ENCODE data around the gene AFAP1. TPM values are rescaled to one million over a fixed set of nuclear protein-coding genes. Genes with fewer than 3 reads are reported as not detected.

The AFAP1 gene
- total and polyA plus RNA-seq, 2 donors (not counting 3 experiments of a cell fraction or from before 2014, with no cell fraction given) = 32.3 to 103 TPM

- dilution Hi-C loops (cut with MboI; ENCODE audit: extremely low pct_ligation_motif_present, low sequenced_read_pairs) (no loop called here), intact Hi-C loops (cut with micrococcal nuclease) (no loop called here)
- peaks cover 28% of the 10 kb centered on the region for H3K4me1 ChIP-seq (ENCODE audit: control insufficient read depth, extremely low read depth, insufficient read depth, low read length)
- H3K9me3 ChIP-seq (replicated peaks; ENCODE audit: control insufficient read depth, insufficient read depth, low read length) = no peaks in the 10 kb centered on the region
- H4K20me1 ChIP-seq (replicated peaks; ENCODE audit: control insufficient read depth, extremely low read depth, insufficient read depth, low read length) = no peaks in the 10 kb centered on the region
- TF ChIP-seq, protein P1, sequence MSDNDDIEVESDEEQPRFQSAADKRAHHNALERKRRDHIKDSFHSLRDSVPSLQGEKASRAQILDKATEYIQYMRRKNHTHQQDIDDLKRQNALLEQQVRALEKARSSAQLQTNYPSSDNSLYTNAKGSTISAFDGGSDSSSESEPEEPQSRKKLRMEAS (IDR thresholded peaks at IDR 0.05; ENCODE audit: insufficient read depth, insufficient read length) = no peak
- TF ChIP-seq POLR2A (IDR thresholded peaks at IDR 0.05; ENCODE audit: low read depth, low read length) (no peak), GATA2 (IDR thresholded peaks at IDR 0.05; ENCODE audit: insufficient read depth, insufficient read length, low read depth, low read length) (no peak), MYC (IDR thresholded peaks at IDR 0.05; ENCODE audit: low read depth, low read length) (no peak), FOS (IDR thresholded peaks at IDR 0.05; ENCODE audit: borderline replicate concordance, insufficient read depth, low read length) (no peak), JUN (IDR thresholded peaks at IDR 0.05; ENCODE audit: borderline replicate concordance, insufficient read depth, insufficient read length, low read depth) (no peak), EZH2 (IDR thresholded peaks at IDR 0.05; ENCODE audit: borderline replicate concordance, low read depth, low read length, severe bottlenecking) (no peak), CTCF (IDR thresholded peaks at IDR 0.05; ENCODE audit: extremely low read depth in 1 of 2, insufficient read depth in 1 of 2, low read depth in 1 of 2, low read length in 2 of 2) (no peak), POLR2AphosphoS5 (IDR thresholded peaks at IDR 0.05; ENCODE audit: insufficient read depth, low read depth, low read length) (no peak)
- POLR2A ChIA-PET = interaction anchor here (0.7 to 2.2 kb wide), 2 partner anchors 16 to 17 kb away, joined by 4 to 18 read pairs; partner anchors contain the start of gene AFAP1
- H3K9ac ChIP-seq (replicated peaks; ENCODE audit: extremely low read depth, insufficient read depth, low read length) = no peak overlapping the region
- H2AFZ ChIP-seq (ENCODE audit: low read depth, low read length) = no peak overlapping the region
- H3K27me3 ChIP-seq (ENCODE audit: control insufficient read depth in 2 of 2, insufficient read depth in 2 of 2, low read length in 2 of 2) = no peaks in the 10 kb centered on the region
- H3K79me2 ChIP-seq (ENCODE audit: control insufficient read depth, insufficient read depth, low read length) = no peaks in the 10 kb centered on the region
- FAIRE-seq = no peak
- H3K36me3 ChIP-seq (ENCODE audit: control insufficient read depth in 2 of 2, extremely low read depth in 1 of 2, insufficient read depth in 2 of 2, low read length in 2 of 2) = no peaks in the 10 kb centered on the region
- H3K9me1 ChIP-seq (replicated peaks; ENCODE audit: control insufficient read depth, extremely low read depth, insufficient read depth, low read length) = no peaks in the 10 kb centered on the region
- no peak overlapping the region for H3K4me3 ChIP-seq (replicated peaks in 1 of 3; ENCODE audit: insufficient read depth in 1 of 3, low read depth in 1 of 3, low read length in 3 of 3)
- no TSS peak for BruUV-seq (replicated peaks)
- no peak overlapping the region for H3K4me2 ChIP-seq (ENCODE audit: insufficient read depth, low read length)
- no peak for DNase-seq (ENCODE audit: low read depth, low spot score)
- CTCF ChIA-PET = interaction anchor here (0.6 to 1.7 kb wide), 6 partner anchors 13 to 244 kb away, joined by 3 to 9 read pairs (median 4); no protein-coding TSS in a partner anchor
- no peak overlapping the region for H3K27ac ChIP-seq (ENCODE audit: insufficient read depth, low read depth, low read length)
These were observed 15.7 kb upstream of the AFAP1 start for GRCh38 chr4:7955393-7955792.
